ENCODE results near the gene HOXA13.

- no peak for TF ChIP-seq CTCF (IDR thresholded peaks at IDR 0.05)
- TF ChIP-seq POLR2AphosphoS5 (IDR thresholded peaks at IDR 0.05; ENCODE audit: insufficient read depth in 1 of 2, low read depth in 1 of 2), result no peak
- no peak for TF ChIP-seq POLR2A (IDR thresholded peaks at IDR 0.05)
These were observed 23.4 kb downstream of the HOXA13 start for GRCh38 chr7:27176524-27176845.

Data from vagina (tissue), 2 donors.